HEK293 (cell line): ENCODE measurements around the gene GP1BB.

ENCODE experiments used
- CTCF ChIA-PET: fragments of 350-600 bp; formaldehyde crosslinking; extraction: SDS; loops from one replicate; lab custom pipeline; 2021; ENCODE audit warnings: antibody characterized with exemption; lab: Yijun Ruan, JAX
- POLR2A ChIA-PET: fragments of 300-600 bp; formaldehyde crosslinking; extraction: SDS; loops from one replicate; lab custom pipeline; 2020; ENCODE audit warnings: antibody characterized with exemption, inconsistent platforms; lab: Yijun Ruan, JAX
- H3K27ac ChIP-seq: fragments of 200-500 bp; sonication (Bioruptor generic); 2 replicates; pipeline ENCODE4 v1.5.1; 2014; ENCODE audit warnings: low read depth, low read length, control low read depth, inconsistent platforms; ENCODE audit errors: extremely low read depth
- H3K36me3 ChIP-seq, 2 experiments: fragments of 200-500 bp in 1 of 2; sonication (Bioruptor generic) in 1 of 2; 1 replicate in 1 of 2; 2 replicates in 1 of 2; pipeline ENCODE4 v1.5.1; 2014 to 2017; ENCODE audit warnings: inconsistent platforms in 2 of 2, low read length in 2 of 2; ENCODE audit not compliant: control insufficient read depth in 2 of 2, insufficient read depth in 1 of 2
- H3K4me1 ChIP-seq: fragments of 200-500 bp; sonication (Bioruptor generic); 2 replicates; pipeline ENCODE4 v1.5.1; 2014; ENCODE audit warnings: mild to moderate bottlenecking, low read length, inconsistent platforms; ENCODE audit not compliant: control insufficient read depth, insufficient read depth
- H3K4me3 ChIP-seq: 2 replicates; pipeline ENCODE4 v1.5.1; 2011; ENCODE audit warnings: low read depth, mild to moderate bottlenecking, control low read depth, low read length, moderate library complexity
- H3K9me3 ChIP-seq: fragments of 200-500 bp; sonication (Bioruptor generic); 2 replicates; pipeline ENCODE4 v1.5.1; 2014; ENCODE audit warnings: low read depth, low read length, inconsistent platforms; ENCODE audit not compliant: control insufficient read depth, insufficient read depth
- KLF16 ChIP-seq: fragments of 450-650 bp; formaldehyde crosslinking; IDR thresholded peaks from 2 replicates; pipeline ENCODE4 v1.5.1; 2017; ENCODE audit warnings: missing biosample characterization, missing genetic modification characterization
- REST ChIP-seq: fragments of 450-650 bp; formaldehyde crosslinking; IDR thresholded peaks from 2 replicates; pipeline ENCODE4 v1.5.1; 2016; ENCODE audit warnings: missing biosample characterization, missing genetic modification characterization
- SCRT2 ChIP-seq: fragments of 450-650 bp; formaldehyde crosslinking; IDR thresholded peaks from 2 replicates; pipeline ENCODE4 v1.5.1; 2016; ENCODE audit warnings: missing biosample characterization, missing genetic modification characterization
- TCF7L2 ChIP-seq: IDR thresholded peaks from 2 replicates; pipeline ENCODE4 v1.6.1; 2011; ENCODE audit warnings: low read depth, mild to moderate bottlenecking, inconsistent platforms, low read length, moderate library complexity, borderline replicate concordance
- ZBTB8A ChIP-seq: fragments of 450-650 bp; formaldehyde crosslinking; IDR thresholded peaks from 2 replicates; pipeline ENCODE4 v1.5.1; 2016; ENCODE audit warnings: missing biosample characterization, missing genetic modification characterization
- ZFHX2 ChIP-seq: fragments of 450-650 bp; formaldehyde crosslinking; conservative IDR thresholded peaks from 2 replicates; pipeline ENCODE4 v1.5.1; 2016; ENCODE audit warnings: missing biosample characterization, missing genetic modification characterization
- ZFP41 ChIP-seq: fragments of 450-650 bp; formaldehyde crosslinking; IDR thresholded peaks from 2 replicates; pipeline ENCODE4 v1.5.1; 2016; ENCODE audit warnings: missing biosample characterization, missing genetic modification characterization, borderline replicate concordance
- ZNF132 ChIP-seq: fragments of 450-650 bp; formaldehyde crosslinking; IDR thresholded peaks from 2 replicates; pipeline ENCODE4 v1.5.1; 2017; ENCODE audit warnings: missing biosample characterization, missing genetic modification characterization, borderline replicate concordance
- ZNF138 ChIP-seq: fragments of 450-650 bp; formaldehyde crosslinking; IDR thresholded peaks from 2 replicates; pipeline ENCODE4 v1.5.1; 2016; ENCODE audit warnings: missing biosample characterization, missing genetic modification characterization, borderline replicate concordance
- ZNF202 ChIP-seq: fragments of 450-650 bp; formaldehyde crosslinking; IDR thresholded peaks from 2 replicates; pipeline ENCODE4 v1.5.1; 2016; ENCODE audit warnings: missing biosample characterization, missing genetic modification characterization, borderline replicate concordance
- ZNF24 ChIP-seq: fragments of 450-650 bp; formaldehyde crosslinking; IDR thresholded peaks from 2 replicates; pipeline ENCODE4 v1.5.1; 2016; ENCODE audit warnings: missing biosample characterization, missing genetic modification characterization
- ZNF394 ChIP-seq: fragments of 450-650 bp; formaldehyde crosslinking; IDR thresholded peaks from 2 replicates; pipeline ENCODE4 v1.5.1; 2016; ENCODE audit warnings: missing biosample characterization, missing genetic modification characterization, mild to moderate bottlenecking, moderate library complexity, borderline replicate concordance
- ZNF488 ChIP-seq: fragments of 450-650 bp; formaldehyde crosslinking; IDR thresholded peaks from 2 replicates; pipeline ENCODE4 v1.5.1; 2016; ENCODE audit warnings: missing biosample characterization, missing genetic modification characterization
- ZNF677 ChIP-seq: fragments of 450-650 bp; IDR thresholded peaks from 2 replicates; pipeline ENCODE4 v1.5.0; 2018; ENCODE audit warnings: missing biosample characterization, mild to moderate bottlenecking, missing genetic modification characterization, moderate library complexity
- TF ChIP-seq, protein P1 (sequence below): fragments of 450-650 bp; formaldehyde crosslinking; IDR thresholded peaks from 2 replicates; pipeline ENCODE4 v1.5.1; 2016; ENCODE audit warnings: missing biosample characterization, missing genetic modification characterization
- TF ChIP-seq, protein P2 (sequence below): fragments of 450-650 bp; formaldehyde crosslinking; IDR thresholded peaks from 2 replicates; pipeline ENCODE4 v1.5.1; 2016; ENCODE audit warnings: missing biosample characterization, missing genetic modification characterization, low read depth
- TF ChIP-seq, protein P3 (sequence below): fragments of 450-650 bp; formaldehyde crosslinking; IDR thresholded peaks from 2 replicates; pipeline ENCODE4 v1.5.1; 2016; ENCODE audit warnings: missing biosample characterization, missing genetic modification characterization

Gene GP1BB

GRCh38 chr22:19758896-19759426 is 35.6 kb downstream of the GP1BB start:
- no peaks in the 10 kb centered on the region for H3K9me3 ChIP-seq
- no peaks in the 10 kb centered on the region for H3K4me1 ChIP-seq
- ChIA-PET CTCF (interaction anchor here (0.6 kb wide), 1 partner anchor 648 kb away, joined by 4 read pairs; no protein-coding TSS in a partner anchor), POLR2A (interaction anchor here (0.8 kb wide), 1 partner anchor 95 kb away, joined by 3 read pairs; no protein-coding TSS in a partner anchor)
- no peak overlapping the region for H3K27ac ChIP-seq
- no peak overlapping the region for H3K4me3 ChIP-seq
- TF ChIP-seq ZNF138 (no peak), SCRT2 (tag by site-specific recombination) (no peak), REST (no peak), ZNF132 (tag by site-specific recombination) (no peak), ZNF488 (tag by site-specific recombination) (no peak)
- TF ChIP-seq, protein P1, sequence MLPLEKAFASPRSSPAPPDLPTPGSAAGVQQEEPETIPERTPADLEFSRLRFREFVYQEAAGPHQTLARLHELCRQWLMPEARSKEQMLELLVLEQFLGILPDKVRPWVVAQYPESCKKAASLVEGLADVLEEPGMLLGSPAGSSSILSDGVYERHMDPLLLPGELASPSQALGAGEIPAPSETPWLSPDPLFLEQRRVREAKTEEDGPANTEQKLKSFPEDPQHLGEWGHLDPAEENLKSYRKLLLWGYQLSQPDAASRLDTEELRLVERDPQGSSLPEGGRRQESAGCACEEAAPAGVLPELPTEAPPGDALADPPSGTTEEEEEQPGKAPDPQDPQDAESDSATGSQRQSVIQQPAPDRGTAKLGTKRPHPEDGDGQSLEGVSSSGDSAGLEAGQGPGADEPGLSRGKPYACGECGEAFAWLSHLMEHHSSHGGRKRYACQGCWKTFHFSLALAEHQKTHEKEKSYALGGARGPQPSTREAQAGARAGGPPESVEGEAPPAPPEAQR (tag by site-specific recombination) = no peak
- H3K36me3 ChIP-seq = peaks cover 0 to 19% of the 10 kb centered on the region in 2 experiments; a peak in 1 of 3 replicates

GRCh38 chr22:19759427-19760057 is 36.2 kb downstream of the GP1BB start:
- H3K4me3 ChIP-seq = no peak overlapping the region
- TF ChIP-seq ZNF677 = no peak
- peak; percentile 19; the same call in 1 of the 2 replicates for TF ChIP-seq ZBTB8A (tag by site-specific recombination)
- TF ChIP-seq ZFHX2 (tag by site-specific recombination) = peak; percentile 40; the same call in 1 of the 2 replicates
- H3K36me3 ChIP-seq = peaks cover 0 to 25% of the 10 kb centered on the region in 2 experiments; a peak in 1 of 3 replicates
- no peaks in the 10 kb centered on the region for H3K9me3 ChIP-seq
- CTCF ChIA-PET = interaction anchor here (0.6 kb wide), 2 partner anchors 194 to 649 kb away, joined by 3 to 4 read pairs; no protein-coding TSS in a partner anchor
- POLR2A ChIA-PET = no interaction called here
- H3K4me1 ChIP-seq = no peaks in the 10 kb centered on the region
- no peak overlapping the region for H3K27ac ChIP-seq

DNA sequence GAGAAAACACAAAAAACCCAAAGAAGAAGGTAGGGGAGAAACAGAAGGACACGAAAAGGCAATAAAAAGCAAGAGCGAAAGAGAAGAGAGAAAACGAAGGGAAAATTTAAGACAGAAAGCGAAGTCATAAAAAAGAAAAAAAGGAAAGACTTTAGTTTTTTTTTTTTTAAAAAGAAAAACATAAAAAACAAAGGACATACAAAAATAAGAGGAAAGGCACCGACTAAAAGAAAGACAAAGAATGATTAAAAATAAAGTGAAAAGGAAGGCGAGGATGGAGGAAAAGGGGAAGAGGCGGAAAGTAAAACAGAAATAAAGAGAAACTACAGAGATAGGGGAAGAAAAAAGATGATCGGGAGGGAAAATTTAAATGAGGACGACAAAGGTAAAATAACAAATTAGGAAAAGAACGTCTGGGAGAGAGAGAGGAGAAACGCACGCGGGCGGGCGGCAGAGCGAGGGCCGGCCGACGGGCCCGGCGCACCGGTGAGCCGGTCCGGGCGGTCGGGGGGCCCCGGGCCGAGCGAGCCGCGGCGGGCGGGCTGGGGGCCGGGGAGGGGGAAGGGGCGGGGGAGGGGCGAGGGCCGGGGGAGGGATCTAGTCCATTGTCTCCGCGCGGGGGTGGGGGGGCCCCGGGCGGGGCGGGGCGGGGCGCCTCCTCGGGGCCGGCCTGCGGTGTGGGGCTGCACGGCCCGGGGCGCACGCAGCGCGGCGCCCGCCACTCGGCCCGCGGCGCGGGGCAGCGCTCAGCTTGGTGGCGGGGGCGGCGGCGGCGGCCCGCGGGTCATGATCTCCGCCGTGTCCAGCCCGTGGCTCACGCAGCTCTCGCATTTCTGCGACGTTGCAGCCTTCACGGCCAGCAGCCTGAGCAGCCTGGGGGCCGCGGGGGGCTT is 37.0 kb downstream of the GP1BB start, which contains the start of gene TBX1:
TSS of gene TBX1 (plus strand) at position 721 of the 893 bp plus-strand sequence. CDS start at position 787, 66 bp downstream.
- Histone ChIP-seq H3K4me1 (no peaks in the 10 kb centered on the region), H3K36me3 (peaks cover 0 to 33% of the 10 kb centered on the region in 2 experiments; a peak in 1 of 3 replicates), H3K4me3 (peak within 1 kb of the TSS; percentile 42), H3K27ac (peak within 1 kb of the TSS; percentile 83), H3K9me3 (no peaks in the 10 kb centered on the region)
- POLR2A ChIA-PET = interaction anchor here (1.1 kb wide), 1 partner anchor 94 kb away, joined by 3 read pairs; the partner anchor contains the start of genes GNB1L and RTL10
- CTCF ChIA-PET = interaction anchor here (0.6 kb wide), 1 partner anchor 194 kb away, joined by 3 read pairs; no protein-coding TSS in a partner anchor
- TF ChIP-seq ZNF24 (tag by site-specific recombination) = no peak
- TF ChIP-seq, protein P2, sequence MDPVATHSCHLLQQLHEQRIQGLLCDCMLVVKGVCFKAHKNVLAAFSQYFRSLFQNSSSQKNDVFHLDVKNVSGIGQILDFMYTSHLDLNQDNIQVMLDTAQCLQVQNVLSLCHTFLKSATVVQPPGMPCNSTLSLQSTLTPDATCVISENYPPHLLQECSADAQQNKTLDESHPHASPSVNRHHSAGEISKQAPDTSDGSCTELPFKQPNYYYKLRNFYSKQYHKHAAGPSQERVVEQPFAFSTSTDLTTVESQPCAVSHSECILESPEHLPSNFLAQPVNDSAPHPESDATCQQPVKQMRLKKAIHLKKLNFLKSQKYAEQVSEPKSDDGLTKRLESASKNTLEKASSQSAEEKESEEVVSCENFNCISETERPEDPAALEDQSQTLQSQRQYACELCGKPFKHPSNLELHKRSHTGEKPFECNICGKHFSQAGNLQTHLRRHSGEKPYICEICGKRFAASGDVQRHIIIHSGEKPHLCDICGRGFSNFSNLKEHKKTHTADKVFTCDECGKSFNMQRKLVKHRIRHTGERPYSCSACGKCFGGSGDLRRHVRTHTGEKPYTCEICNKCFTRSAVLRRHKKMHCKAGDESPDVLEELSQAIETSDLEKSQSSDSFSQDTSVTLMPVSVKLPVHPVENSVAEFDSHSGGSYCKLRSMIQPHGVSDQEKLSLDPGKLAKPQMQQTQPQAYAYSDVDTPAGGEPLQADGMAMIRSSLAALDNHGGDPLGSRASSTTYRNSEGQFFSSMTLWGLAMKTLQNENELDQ = no peak
- TF ChIP-seq ZFP41 = no peak
- TF ChIP-seq ZNF394 (tag by site-specific recombination) = no peak
- no peak for TF ChIP-seq KLF16 (tag by site-specific recombination)
- no peak for TF ChIP-seq TCF7L2
- TF ChIP-seq ZNF202 = no peak
- TF ChIP-seq, protein P3, sequence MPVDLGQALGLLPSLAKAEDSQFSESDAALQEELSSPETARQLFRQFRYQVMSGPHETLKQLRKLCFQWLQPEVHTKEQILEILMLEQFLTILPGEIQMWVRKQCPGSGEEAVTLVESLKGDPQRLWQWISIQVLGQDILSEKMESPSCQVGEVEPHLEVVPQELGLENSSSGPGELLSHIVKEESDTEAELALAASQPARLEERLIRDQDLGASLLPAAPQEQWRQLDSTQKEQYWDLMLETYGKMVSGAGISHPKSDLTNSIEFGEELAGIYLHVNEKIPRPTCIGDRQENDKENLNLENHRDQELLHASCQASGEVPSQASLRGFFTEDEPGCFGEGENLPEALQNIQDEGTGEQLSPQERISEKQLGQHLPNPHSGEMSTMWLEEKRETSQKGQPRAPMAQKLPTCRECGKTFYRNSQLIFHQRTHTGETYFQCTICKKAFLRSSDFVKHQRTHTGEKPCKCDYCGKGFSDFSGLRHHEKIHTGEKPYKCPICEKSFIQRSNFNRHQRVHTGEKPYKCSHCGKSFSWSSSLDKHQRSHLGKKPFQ (tag by site-specific recombination) = no peak
